Fibroblast of lung (primary cell): ENCODE results near the gene FBLIM1.

Experiments used
- EZH2 ChIP-seq: IDR thresholded peaks from 2 replicates; pipeline ENCODE4 v1.5.1; 2012; ENCODE audit warnings: low read length, control low read depth, mild to moderate bottlenecking; ENCODE audit errors: missing control alignments
- TF ChIP-seq, protein P1 (sequence below), 2 donors: IDR thresholded peaks in 1 of 2; conservative IDR thresholded peaks in 1 of 2; 1 replicate in 1 of 2; 2 replicates in 1 of 2; pipeline ENCODE4 v1.5.1; 2011 to 2012; ENCODE audit warnings: low read length in 2 of 2, control low read depth in 1 of 2, inconsistent platforms in 1 of 2, low read depth in 1 of 2, mild to moderate bottlenecking in 1 of 2

DNA sequence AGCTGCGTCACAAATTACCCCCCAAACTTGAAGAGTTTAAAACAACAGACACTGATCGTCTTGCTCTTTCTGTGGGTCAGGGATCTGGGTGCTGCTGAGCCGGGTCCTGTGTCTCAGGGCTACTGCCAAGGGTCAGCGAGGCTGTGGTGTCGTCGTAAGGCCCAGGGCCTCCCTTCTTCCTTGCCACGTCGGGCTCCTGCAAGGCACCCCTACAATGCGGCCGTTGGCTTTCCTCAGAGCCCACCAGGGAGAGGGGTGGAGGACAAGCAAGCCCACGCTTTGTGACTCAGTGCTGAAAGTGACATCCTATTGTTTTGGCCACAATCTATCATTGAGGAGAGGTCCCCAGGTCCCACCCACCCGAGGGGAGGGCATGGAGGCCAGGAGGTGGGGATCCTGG is 7.7 kb upstream of the FBLIM1 start:
- TF ChIP-seq EZH2: no peak
- TF ChIP-seq, protein P1, sequence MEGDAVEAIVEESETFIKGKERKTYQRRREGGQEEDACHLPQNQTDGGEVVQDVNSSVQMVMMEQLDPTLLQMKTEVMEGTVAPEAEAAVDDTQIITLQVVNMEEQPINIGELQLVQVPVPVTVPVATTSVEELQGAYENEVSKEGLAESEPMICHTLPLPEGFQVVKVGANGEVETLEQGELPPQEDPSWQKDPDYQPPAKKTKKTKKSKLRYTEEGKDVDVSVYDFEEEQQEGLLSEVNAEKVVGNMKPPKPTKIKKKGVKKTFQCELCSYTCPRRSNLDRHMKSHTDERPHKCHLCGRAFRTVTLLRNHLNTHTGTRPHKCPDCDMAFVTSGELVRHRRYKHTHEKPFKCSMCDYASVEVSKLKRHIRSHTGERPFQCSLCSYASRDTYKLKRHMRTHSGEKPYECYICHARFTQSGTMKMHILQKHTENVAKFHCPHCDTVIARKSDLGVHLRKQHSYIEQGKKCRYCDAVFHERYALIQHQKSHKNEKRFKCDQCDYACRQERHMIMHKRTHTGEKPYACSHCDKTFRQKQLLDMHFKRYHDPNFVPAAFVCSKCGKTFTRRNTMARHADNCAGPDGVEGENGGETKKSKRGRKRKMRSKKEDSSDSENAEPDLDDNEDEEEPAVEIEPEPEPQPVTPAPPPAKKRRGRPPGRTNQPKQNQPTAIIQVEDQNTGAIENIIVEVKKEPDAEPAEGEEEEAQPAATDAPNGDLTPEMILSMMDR (conservative IDR thresholded peaks at IDR 0.05 in 1 of 2, IDR thresholded peaks at IDR 0.05 in 1 of 2; ENCODE audit: low read depth in 1 of 2, low read length in 2 of 2): no peak
